Stimulated activated CD8-positive, alpha-beta memory T cell treated with anti-CD3 and anti-CD28 coated beads, Interleukin-4, amount 100 ng/mL, for 24 hours (primary cell): ENCODE measurements around the gene DUS2.

Experiments
- DNase-seq: peaks from one replicate; pipeline ENCODE4 v3.0.0-alpha.2; 2020; ENCODE audit warnings: low read depth

Gene DUS2

DNA sequence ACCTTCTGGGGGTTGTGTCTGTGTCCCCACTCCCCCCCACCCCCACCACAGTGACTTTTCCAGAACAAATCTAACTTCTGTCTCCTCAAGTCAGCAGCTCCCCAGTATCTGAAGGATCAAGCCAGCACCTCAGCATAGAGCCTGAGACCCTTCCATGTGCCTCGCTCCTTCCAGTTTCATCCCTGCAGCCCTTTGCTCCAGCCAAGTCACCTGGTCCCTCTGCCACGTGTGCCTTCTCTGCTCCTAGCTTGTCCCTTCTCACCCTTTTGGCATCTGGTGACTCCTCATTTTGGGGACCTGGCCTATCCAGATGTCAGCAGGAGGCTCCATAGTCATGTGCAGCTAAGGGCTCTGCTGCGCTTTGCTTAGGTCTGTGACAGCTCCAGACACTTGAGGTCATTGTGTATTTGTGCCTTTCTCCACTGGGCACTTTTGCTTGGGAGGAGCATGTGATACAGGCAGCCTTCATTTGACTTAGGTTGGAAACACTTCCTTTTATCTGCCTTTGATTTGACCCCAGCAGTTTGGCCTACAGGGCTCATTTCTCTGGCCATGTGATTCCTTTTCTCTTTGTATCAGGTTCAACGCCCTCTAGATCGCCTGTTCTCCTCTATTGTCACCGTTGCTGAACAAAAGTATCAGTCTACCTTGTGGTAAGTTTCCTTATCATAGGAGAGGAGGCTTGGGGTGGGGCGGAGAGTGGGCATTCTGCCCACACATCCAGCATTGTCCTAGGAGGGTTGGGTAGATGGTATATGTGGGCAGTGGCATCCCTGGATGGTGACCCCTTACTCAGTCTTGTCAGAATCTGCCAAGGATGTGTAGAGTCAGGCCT lies 55.0 kb downstream of the DUS2 start:
- DNase-seq, result no peak

DNA sequence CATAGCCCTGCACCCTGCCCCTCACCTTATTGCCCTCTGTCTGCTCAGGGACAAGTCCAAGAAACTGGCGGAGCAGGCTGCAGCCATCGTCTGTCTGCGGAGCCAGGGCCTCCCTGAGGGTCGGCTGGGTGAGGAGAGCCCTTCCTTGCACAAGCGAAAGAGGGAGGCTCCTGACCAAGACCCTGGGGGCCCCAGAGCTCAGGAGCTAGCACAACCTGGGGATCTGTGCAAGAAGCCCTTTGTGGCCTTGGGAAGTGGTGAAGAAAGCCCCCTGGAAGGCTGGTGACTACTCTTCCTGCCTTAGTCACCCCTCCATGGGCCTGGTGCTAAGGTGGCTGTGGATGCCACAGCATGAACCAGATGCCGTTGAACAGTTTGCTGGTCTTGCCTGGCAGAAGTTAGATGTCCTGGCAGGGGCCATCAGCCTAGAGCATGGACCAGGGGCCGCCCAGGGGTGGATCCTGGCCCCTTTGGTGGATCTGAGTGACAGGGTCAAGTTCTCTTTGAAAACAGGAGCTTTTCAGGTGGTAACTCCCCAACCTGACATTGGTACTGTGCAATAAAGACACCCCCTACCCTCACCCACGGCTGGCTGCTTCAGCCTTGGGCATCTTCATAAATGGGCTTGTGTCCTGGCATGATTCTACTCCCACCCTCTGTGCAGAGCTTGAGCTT lies 55.8 kb downstream of the DUS2 start:
- DNase-seq, result no peak

DNA sequence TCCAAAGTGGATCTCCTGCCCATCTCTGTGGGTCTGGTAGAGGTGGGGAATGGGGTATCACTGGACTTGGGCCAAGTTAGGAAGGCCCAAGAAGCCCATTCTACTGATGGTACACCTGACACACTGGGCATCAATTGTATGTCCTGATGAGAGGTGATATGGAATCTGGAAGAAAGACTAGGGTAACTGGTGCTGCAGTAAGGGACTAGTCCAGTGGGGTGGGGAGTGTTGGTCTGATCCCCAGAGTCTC lies 56.2 kb downstream of the DUS2 start:
- no peak for DNase-seq

DNA sequence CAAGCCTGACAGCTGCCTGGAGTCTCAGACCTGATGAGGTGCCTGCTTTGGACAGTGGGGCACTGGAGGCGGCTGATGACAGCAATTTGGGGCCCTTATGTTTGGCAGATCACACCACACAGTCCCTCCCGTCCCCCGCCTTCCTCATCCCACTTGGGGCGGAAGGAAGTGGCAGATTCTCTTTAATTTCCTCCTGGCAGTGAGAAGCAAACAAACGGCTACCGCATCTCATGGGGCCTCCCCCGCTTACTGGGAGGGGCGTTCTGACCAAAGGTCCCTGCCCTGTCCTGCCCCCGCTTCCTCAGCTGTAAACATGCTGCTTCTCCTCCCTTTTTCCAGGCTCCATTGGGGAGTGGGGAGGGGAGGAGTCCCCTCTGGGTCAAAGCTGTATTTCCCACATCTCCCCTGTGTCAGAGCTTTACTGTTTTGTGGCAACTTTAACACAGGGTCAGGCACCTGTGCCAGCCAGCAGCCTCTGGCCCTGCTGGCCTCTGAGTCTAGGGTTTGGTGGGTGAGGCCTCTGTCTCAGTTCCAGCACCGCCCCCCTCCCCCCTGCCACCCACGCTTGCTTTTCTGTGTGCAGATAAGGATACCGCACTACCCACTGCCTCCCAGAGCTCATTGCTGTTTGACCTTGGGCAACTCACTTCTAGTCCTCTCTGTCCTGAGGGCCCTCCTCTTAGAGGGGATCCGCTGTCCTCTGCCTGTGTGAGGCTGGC lies 56.7 kb downstream of the DUS2 start:
- peak; percentile 72 for DNase-seq

DNA sequence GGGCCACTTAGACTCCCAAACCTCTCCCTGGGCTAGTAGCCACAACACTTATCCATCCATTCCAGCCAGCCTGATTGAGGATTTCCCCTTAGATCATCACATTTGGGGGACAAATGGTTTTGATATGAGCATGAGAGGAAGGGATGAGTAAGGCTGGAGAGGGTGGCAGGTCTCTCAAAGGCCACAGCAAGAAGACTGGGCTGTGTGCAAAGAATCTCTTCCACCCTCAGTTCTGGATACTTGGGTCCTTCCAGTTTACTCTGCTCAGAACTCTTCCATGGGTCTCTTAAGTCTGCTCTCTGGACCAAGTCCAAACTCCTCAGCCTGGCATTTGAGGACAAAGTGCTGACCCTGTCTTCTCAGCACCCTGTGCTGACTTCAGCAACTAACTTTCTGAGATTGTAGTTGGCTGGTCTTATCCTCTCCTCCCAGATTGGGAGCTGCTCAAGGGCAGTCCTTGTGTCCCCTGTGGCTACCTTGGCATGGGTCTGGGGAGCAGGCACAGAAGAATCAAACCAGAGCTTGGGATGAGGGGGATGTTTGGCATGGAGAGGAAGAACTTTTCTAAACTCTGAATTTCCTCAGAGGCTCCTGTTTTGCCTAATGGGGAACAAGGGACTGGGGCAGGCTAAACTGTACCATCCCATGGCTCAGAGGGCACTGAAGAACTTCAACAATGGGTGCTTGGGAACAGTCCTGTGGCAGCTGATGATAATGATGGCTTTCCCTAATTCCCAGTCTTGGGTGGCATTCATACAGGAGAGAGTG lies 59.0 kb downstream of the DUS2 start:
- no peak for DNase-seq

DNA sequence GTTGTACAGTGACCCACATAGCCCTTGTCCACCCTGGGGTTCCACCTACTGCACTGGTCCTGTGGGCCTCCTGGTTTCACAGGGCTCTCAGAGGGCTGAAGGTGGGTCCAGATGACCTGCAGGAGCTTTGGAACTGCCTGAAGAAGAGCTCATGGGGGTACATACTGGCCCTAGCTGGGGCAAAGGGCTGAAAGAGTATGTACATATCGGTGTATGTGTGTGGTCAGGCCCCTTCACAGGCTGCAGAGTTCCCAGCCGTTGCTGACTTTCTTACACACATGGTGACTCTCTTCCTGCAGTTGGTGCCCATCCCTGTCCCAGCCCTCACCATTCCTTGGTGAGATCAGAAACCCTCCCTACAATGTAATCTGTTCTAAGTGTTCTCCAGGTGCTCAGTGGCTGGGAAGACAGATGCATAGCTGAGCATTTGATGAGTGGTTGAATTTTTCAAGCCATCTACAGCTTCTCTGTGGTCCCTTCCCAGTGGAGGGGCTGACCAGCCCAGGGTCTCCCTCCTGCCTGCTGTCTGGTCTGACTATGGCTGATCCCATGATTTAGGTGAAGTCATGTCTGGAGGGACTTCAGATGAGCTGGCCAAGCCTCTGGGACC lies 59.6 kb downstream of the DUS2 start:
- no peak for DNase-seq

DNA sequence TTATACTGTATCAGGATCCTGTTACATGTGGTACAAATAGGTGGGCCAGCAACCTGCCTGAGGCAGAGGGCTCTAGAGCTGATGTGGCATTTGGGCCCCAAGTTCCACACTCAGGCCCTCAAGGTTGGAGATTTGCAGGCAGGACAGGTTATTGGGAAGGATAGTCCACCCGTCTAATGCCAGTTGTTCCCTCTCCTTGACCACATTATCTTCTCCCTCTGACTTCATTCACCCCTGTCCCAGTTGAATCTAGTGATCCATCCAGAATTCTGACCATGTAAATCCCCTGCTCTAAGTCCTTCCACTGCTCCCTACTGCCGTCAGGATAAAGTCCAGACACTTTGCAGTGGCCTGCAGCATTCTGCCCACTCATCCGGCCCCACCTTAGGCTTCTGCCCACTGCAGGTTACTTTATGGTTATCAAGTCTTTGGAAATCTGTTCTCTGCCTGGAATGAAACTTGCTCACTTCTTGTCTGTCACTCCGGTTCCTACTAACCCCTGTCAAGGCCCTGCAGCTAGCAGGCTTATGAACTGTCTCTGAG lies 60.2 kb downstream of the DUS2 start:
- no peak for DNase-seq

DNA sequence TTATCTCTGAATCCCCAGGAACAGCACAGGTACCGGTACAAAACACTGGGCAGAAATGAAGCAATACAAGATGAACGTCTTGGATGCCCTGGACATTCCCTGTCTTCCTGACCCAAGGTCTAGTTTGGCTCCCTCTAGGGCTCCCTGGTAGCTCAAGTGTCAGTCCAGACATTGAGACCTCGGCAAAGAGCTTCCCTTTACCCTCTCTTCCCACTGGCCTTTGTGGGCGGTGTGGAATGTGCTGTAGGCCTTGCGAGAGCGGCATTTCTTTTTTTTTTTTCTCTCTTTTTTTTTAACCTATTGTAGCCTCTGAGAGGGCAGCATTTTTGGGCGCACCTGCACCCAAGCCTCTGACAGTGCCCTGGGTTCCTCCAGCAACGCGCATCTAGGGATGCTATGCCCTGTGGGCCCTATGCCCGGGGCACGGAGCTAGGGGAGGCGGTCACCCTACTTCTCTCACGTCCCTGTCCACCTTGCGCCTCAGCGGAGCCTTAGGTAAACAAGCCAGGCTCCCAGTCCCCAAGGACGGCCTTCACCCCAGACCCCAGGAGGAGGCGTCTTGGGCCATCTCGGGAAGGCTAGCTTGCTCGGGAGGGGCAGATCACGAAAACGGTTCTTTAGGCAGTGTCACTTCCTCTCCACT lies 60.9 kb downstream of the DUS2 start:
- DNase-seq, result no peak

DNA sequence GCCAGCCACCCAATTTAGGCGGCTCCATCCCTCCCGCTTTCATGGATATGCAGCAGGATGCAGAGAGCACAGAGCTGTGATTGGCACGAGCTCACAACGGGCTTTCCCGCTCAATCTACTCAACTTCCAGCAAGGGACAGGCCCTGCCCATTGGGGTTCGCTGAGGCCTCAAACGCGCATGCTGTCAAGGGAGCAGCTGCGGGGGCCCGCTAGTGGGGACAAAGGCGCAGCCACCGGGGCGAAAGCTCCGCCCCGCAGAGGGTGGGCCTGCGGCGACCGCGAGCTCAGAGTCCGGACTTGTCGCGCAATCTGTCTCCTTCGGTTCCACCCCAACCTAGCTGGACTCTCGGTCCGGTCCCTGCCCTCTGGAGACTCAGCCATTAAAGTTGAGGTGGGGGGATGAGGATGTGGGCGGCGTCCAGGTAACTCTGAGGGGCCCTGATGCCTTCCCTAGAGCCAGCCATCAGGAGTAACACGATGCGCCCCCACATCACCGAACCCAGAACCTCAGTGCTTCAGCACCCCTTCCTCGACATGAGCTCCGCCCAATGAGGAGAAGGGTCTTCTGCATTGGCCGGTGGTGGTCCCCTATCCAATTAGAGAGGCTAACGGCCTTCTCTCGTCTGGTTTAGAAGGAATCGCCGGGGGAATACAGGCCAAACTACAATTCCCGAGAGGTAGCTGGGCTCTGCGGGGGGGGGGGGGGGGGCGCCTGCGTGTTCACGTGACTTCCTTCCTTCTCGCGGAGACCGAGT lies 61.6 kb downstream of the DUS2 start:
- DNase-seq, result peak; percentile 86

DNA sequence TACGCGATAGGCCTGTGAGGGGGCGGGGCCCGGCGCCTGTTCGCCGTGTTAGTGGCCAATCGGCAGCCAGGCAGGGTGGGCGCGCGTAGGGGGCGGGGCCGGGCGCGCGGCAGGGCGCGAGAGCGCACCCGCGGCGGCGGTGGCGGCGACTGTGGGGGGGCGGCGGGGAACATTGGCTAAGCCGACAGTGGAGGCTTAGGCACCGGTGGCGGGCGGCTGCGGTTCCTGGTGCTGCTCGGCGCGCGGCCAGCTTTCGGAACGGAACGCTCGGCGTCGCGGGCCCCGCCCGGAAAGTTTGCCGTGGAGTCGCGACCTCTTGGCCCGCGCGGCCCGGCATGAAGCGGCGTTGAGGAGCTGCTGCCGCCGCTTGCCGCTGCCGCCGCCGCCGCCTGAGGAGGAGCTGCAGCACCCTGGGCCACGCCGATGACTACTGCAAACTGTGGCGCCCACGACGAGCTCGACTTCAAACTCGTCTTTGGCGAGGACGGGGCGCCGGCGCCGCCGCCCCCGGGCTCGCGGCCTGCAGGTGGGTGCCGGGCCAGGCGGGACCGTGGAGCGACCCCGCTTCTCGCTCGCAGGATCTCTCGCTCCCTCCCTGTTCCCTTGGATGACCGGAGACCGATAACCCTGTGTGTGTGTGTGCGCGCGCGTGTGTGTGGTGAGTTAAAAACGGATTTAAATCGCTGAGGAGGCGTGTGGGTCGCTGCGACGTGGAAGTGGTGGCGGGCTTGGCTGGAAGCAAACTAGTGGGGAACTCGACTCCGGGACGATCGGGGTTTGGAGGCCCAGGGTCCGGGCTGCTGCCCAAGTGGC lies 62.4 kb downstream of the DUS2 start, which contains the start of gene NFATC3:
Gene NFATC3 (plus strand): TSS at position 112 of the 813 bp plus-strand sequence. CDS start 312 bp downstream, at position 424.
- DNase-seq, result peak; percentile 99

DNA sequence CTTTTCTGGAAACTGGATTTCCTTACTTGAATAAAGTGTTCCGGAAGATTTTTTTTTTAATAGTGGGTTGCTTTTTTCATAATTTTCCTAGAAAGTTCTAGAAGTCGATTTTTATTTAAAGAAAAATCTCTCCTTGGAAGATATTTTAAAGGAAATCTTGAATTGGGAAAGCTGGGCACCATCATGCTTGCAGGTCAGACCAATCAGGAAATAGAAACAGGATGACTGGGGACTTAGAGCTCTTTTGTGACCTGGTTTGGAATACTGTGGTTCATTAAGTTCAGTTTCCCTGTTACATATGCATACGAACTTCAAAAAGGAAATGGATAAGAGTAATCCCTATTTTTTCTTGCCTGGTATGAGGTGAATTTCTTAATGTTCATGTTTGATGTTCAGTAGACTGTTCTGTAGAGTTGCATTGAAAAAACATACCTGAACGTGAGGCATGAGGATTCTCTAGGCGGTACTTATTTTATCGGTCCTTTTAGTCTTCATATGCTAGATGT lies 63.3 kb downstream of the DUS2 start:
- no peak for DNase-seq

DNA sequence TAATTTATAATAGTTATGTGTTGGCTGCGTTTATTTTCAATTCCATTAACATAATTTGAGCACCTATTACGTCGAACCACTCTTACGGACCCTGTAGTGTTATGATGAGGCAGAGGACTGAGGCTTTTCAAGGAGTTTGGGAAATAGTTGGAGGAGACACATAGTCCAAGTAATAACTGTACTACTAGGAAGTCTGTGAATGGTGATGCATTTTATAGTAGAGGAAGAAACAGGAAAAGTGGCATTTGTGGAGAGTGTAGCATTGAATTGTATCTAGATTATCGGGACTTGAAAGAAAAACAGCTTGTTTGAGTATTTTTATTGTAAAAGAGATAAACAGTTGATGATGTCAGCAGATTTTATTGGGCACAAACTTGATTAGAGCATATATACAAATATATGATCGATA lies 63.8 kb downstream of the DUS2 start:
- no peak for DNase-seq

DNA sequence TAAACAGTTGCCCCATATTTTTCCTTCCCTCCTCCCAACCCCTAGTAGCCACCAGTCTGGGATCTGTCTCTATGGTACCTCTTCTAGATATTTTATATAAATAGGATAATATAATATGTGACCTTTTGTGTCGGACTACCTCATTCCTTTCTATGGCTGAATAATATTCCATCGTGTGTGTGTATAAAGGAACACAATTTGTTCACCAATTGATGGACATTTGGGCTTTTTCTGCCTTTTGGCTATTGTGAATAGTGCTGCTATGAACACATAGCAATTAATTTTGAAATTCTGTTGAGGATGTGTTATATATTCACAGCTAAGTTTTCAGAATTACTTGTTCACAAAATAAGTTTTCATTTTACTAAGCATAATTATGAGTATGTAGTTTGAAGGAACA lies 64.6 kb downstream of the DUS2 start:
- DNase-seq, result no peak

DNA sequence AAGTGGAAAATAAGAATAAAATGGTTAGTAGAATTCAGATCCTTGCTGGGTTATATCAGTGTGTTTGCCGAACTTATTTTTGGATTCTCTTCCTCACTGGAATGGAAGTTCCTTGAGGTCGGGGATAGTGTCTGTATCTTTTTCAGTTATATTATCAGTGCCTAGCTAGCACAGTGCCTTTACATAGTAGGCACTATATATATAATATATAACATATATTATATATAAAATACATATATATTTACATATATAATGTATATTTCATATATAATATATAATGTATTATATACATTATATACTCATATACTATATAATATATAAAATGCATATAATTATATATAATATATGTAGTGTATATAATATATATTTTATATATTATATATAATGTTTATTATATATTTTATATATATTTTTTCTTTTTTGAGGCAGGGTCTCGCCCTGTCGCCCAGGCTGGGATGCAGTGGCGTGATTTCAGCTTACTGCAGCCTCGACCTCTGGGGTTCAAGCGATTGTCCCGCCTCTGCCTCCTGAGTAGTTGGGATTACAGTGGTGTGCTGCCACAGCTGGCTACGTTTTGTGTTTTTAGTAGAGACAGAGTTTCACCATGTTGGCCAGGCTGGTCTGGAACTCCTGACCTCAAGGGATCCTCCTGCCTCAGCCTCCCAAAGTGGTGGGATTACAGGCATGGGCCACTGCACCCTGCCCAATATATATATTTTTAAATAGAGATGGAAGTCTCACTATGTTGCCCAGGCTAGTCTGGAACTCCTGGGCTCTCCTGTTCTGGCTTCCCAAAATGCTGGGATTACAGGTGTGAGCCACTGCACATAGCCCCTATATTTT lies 65.3 kb downstream of the DUS2 start:
- DNase-seq, result no peak

DNA sequence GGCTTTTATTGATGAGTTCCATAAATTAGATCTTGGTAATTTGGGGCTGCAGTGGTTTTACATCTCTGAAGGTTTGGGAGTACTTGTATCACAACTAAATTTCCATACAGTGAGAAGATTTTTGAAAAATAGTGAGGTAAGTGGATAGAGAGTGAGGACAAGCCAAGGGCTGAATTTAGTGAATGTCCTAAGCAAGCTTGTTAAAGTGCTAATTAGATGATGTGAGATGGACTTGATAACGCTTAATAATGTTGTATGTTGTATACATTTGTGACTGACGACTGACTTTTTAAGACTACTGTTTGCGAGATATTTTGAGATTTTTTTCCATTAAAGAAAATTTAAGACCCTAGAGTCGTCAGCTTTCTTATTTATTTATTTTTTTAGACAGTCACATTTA lies 66.0 kb downstream of the DUS2 start:
- no peak for DNase-seq

DNA sequence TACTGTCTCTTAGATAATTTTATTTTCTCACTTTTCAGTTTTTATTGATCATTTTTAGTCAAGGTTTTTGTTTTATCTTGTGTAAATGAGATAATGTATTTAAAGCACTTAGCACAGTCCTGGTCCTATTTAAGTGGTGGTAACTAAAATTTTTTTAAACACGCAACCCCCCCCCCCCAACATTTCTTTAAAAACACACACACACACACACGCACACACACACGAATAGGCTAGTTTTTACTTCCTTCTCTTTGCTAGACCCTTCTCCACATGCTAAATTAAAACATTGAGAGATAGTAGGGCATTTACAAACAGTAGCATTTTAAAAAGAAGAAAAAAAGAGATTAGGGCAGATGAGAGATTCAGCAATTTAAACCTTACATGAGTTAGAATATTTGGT lies 67.0 kb downstream of the DUS2 start:
- no peak for DNase-seq

DNA sequence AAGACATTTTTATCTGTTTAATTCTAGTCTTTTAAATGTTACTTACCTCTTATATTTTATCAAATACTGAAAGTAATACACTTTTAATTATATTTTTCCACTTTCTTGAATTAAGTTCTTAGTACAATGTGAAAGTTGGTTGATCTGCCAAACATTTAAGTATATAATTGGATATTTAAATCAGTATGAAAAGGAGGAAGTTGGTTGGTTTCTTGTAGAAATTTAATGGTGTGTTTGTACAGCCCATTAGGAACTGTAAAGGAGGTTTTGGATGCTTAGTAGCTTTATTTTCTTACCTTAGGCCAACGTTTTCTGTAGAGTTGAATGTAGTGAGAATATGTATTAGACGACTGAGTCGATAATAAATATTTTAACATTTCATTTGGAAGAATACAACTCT lies 67.4 kb downstream of the DUS2 start:
- DNase-seq, result no peak
